WI38 (cell line): Measurements from ENCODE around the gene HDGFL2.

Experiments
- H3K4me3 ChIP-seq: 2 replicates; pipeline ENCODE4 v1.5.1; 2011; ENCODE audit warnings: low read depth, mild to moderate bottlenecking, control low read depth, low read length
- TF ChIP-seq, protein P1 (sequence below): IDR thresholded peaks from 2 replicates; pipeline ENCODE4 v1.5.1; 2012; ENCODE audit warnings: low read depth, mild to moderate bottlenecking, control low read depth, low read length

Gene HDGFL2

DNA sequence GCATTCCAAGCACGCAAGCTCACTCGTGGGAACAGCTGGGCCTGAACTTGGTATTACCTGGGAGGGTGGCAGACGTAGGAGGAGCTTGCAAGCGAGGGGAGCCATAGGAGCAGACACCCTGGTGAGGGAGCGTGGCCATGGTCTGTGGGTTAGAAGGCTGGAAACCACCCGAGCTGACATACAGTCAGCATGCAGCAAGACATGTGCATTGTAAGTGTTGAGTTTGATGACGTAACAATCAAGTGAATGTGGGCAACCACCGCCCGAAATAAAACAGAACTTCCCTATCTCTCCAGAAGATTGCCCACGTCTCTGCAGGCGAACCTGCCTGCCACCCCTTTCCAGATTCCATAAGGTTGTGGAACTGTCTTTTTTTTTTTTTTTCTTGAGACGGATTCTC is 41.3 kb upstream of the HDGFL2 start:
- TF ChIP-seq, protein P1, sequence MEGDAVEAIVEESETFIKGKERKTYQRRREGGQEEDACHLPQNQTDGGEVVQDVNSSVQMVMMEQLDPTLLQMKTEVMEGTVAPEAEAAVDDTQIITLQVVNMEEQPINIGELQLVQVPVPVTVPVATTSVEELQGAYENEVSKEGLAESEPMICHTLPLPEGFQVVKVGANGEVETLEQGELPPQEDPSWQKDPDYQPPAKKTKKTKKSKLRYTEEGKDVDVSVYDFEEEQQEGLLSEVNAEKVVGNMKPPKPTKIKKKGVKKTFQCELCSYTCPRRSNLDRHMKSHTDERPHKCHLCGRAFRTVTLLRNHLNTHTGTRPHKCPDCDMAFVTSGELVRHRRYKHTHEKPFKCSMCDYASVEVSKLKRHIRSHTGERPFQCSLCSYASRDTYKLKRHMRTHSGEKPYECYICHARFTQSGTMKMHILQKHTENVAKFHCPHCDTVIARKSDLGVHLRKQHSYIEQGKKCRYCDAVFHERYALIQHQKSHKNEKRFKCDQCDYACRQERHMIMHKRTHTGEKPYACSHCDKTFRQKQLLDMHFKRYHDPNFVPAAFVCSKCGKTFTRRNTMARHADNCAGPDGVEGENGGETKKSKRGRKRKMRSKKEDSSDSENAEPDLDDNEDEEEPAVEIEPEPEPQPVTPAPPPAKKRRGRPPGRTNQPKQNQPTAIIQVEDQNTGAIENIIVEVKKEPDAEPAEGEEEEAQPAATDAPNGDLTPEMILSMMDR, result no peak

DNA sequence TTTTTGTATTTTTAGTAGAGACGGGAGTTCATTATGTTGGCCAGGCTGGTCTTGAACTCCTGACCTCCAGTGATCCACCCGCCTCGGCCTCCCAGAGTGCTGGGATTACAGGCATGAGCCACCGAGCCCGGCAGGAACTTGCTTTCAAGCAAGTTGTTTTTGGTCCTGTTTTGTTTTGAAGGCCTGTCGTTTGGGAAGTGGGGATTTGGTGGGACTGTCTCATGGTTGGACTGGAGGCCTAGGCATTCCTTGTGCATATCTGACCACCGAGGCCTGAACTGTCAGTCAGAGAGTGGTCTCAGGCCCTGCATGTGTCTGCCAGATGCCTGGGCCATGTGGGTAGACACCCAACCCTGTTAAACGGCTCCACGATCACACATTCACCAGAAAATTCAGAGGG is 40.8 kb upstream of the HDGFL2 start:
- TF ChIP-seq, protein P1, result no peak
- no peak overlapping the region for H3K4me3 ChIP-seq

More for the DNA sequence above, 41.3 kb upstream of the HDGFL2 start:
- H3K4me3 ChIP-seq, result no peak overlapping the region

DNA sequence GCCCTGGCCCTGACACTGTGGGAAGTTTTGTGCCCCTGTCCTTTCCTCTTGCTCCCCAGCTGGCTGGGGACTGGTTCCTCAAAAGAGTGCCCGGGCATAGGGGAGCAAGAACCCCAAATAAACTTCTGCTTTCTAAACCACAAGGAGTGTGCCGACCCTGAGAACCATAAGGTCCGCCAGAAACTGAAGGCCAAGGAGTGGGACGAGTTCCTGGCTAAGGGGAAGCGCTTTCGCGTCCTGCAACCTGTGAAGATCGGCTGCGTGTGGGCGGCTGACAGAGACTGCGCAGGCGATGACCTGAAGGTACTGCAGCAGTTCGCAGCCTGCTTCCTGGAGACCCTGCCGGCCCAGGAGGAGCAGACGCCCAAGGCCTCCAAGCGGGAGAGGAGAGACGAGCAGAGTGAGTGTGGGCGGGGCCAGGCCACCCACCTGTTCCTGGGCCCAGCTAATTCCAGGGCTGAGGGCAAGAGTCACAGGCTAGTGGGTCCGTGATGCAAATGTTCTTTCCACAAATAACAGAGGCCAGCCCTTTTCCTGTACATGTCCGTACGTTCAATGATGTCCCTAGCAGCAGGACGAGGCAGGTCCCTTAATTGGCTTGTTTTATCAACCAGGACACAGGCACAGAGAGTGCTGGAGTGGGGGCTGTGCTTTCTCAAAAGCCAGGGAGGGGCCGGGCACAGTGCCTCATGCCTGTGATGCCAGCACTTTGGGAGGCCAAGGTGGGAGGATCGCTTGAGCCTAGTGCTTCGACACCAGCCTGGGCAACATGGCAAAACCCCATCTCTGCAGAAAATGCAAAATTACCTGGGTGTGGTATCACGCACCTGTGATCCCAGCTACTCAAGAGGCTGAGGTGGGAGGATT is 40.1 kb upstream of the HDGFL2 start:
- no peak overlapping the region for H3K4me3 ChIP-seq
- TF ChIP-seq, protein P1, result no peak

DNA sequence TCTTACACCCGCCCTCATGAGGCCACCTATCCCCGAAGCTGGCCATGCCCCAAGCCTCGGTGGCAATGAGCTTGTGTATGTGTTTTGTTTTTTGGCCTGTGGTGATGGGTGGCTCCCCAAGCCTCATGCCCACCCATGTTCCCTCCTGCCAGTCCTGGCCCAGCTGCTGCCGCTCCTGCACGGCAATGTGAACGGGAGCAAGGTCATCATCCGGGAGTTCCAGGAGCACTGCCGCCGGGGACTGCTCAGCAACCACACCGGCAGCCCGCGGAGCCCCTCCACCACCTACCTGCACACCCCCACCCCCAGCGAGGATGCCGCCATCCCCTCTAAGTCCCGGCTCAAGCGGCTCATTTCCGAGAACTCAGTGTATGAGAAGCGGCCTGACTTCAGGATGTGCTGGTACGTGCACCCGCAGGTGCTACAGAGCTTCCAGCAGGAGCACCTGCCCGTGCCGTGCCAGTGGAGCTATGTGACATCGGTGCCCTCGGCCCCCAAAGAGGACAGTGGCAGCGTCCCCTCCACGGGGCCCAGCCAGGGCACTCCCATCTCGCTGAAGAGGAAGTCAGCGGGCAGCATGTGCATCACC is 39.1 kb upstream of the HDGFL2 start:
- no peak overlapping the region for H3K4me3 ChIP-seq
- TF ChIP-seq, protein P1, result no peak

DNA sequence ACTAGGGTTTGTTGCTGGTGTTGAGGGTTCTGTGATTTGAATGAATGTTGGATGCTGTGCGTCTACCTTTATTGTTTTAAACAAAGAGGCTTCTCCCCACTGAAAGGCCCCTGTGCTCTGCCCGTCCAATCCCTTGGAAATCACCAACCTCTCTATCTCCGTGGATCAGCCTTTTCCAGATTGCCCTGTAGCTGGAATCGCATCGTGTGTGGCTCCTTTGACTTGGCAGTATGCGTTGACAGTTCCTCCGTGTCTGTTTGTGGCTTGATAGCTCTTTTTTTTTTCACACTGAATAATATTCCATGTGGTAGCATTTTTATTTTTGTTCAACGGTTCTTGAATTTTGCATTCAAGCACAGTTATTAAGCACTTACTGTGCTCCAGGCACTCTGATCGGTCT is 37.7 kb upstream of the HDGFL2 start:
- TF ChIP-seq, protein P1, result no peak
- no peak overlapping the region for H3K4me3 ChIP-seq

DNA sequence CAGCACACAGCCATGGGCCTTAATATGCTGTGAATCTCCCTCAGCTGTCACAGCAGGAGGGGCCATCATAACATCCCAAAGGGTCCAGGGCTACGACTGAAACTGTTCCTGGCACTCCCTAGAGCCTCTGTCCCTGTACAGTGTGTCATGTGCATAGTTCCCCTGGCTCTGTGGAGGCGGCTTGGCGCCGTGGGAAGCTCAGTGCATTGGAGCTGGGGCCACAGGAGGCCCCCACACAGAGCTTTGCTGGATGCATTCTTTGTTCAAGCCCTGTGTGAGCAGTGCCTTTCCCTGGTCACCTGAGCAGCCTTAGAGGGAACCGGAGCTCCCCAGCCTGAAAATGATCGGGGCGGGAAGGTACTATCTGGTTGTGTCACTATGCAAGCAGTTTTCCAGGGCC is 35.9 kb upstream of the HDGFL2 start:
- TF ChIP-seq, protein P1, result no peak
- no peak overlapping the region for H3K4me3 ChIP-seq

DNA sequence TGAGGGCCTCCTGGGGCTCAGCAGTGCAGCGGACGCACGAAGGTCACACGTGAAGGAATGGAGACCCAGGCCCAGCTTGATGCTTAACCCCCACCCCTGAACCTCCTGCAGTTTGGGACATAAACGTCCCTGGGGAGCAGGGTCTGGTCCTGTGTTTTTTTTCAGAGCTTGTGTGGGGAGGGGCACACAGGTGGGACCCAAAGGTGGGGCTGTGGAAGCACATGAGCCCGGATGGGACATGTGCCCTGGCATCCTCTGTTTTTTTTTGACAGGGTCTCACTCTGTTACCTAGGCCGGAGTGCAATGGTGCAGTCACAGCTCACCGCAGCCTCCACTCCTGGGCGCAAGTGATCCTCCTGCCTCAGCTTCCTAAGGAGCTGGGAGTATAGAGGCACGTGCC is 35.0 kb upstream of the HDGFL2 start:
- TF ChIP-seq, protein P1, result no peak
- H3K4me3 ChIP-seq, result no peak overlapping the region
